ENCODE results near the gene HSPD1.

Gene HSPD1

GRCh38 chr2:197538412-197538811, 38.8 kb upstream of the HSPD1 start:
- TF ChIP-seq MYC (IDR thresholded peaks at IDR 0.05; ENCODE audit: low read depth, low read length) = no peak
- no peak for TF ChIP-seq MAX (IDR thresholded peaks at IDR 0.05; ENCODE audit: low read depth, low read length)
- no peak for TF ChIP-seq POLR2A (IDR thresholded peaks at IDR 0.05; ENCODE audit: extremely low read depth, insufficient read length)
- no peak for TF ChIP-seq CTCF (IDR thresholded peaks at IDR 0.05; ENCODE audit: low read depth, low read length)
- DNase-seq (ENCODE audit: low read depth) = no peak
- no peak overlapping the region for H3K4me3 ChIP-seq (ENCODE audit: low read depth, low read length)

GRCh38 chr2:197517150-197517549, 17.5 kb upstream of the HSPD1 start:
- peak overlapping the region; percentile 99 for H3K4me3 ChIP-seq (ENCODE audit: low read depth, low read length)
- no peak for TF ChIP-seq MAX (IDR thresholded peaks at IDR 0.05; ENCODE audit: low read depth, low read length)
- no peak for TF ChIP-seq POLR2A (IDR thresholded peaks at IDR 0.05; ENCODE audit: extremely low read depth, insufficient read length)
- TF ChIP-seq CTCF (IDR thresholded peaks at IDR 0.05; ENCODE audit: low read depth, low read length) = no peak
- no peak for TF ChIP-seq MYC (IDR thresholded peaks at IDR 0.05; ENCODE audit: low read depth, low read length)
- DNase-seq (ENCODE audit: low read depth) = no peak

GRCh38 chr2:197516393-197516761, 16.7 kb upstream of the HSPD1 start:
- TF ChIP-seq MAX (IDR thresholded peaks at IDR 0.05; ENCODE audit: low read depth, low read length) = no peak
- TF ChIP-seq CTCF (IDR thresholded peaks at IDR 0.05; ENCODE audit: low read depth, low read length) = no peak
- H3K4me3 ChIP-seq (ENCODE audit: low read depth, low read length) = peak overlapping the region; percentile 99
- DNase-seq (ENCODE audit: low read depth) = peak; percentile 43

- peak within 1 kb of the TSS; percentile 99 for H3K4me3 ChIP-seq (ENCODE audit: low read depth, low read length)
- no peak for TF ChIP-seq CTCF (IDR thresholded peaks at IDR 0.05; ENCODE audit: low read depth, low read length)
- TF ChIP-seq MYC (IDR thresholded peaks at IDR 0.05; ENCODE audit: low read depth, low read length) = peak; percentile 93
- TF ChIP-seq MAX (IDR thresholded peaks at IDR 0.05; ENCODE audit: low read depth, low read length) = peak; percentile 82
- TF ChIP-seq POLR2A (IDR thresholded peaks at IDR 0.05; ENCODE audit: extremely low read depth, insufficient read length) = peak; percentile 85
- DNase-seq (ENCODE audit: low read depth) = peak; percentile 99
Measured at GRCh38 chr2:197515739-197516392, 16.2 kb upstream of the HSPD1 start, which contains the start of gene MOB4. TSS of gene MOB4 (plus strand) at chr2:197516066. CDS start at chr2:197516087, 21 bp downstream.

- peak overlapping the region; percentile 99 for H3K4me3 ChIP-seq (ENCODE audit: low read depth, low read length)
- TF ChIP-seq MYC (IDR thresholded peaks at IDR 0.05; ENCODE audit: low read depth, low read length) = peak; percentile 29; the same call in 1 of the 2 replicates
- TF ChIP-seq CTCF (IDR thresholded peaks at IDR 0.05; ENCODE audit: low read depth, low read length) = no peak
- no peak for TF ChIP-seq POLR2A (IDR thresholded peaks at IDR 0.05; ENCODE audit: extremely low read depth, insufficient read length)
- peak; percentile 48; the same call in 1 of the 2 replicates for TF ChIP-seq MAX (IDR thresholded peaks at IDR 0.05; ENCODE audit: low read depth, low read length)
- DNase-seq (ENCODE audit: low read depth) = no peak
Measured at GRCh38 chr2:197515315-197515738, 15.7 kb upstream of the HSPD1 start.
